Mesenteric fat pad (tissue), 1 donor: ENCODE data around the gene PARN. TPM values are rescaled to one million over a fixed set of nuclear protein-coding genes. Genes with fewer than 3 reads are reported as not detected.
A peak's percentile ranks its signal among the peaks of the same experiment; 100 is the strongest.
"Not testable (repeated sequence)": the region's sequence is repeated elsewhere in the genome, so short reads cannot be mapped to it uniquely, and the experiment has no call there.

Source experiments
- DNase-seq: peaks from one replicate; pipeline ENCODE4 v3.0.0-alpha.2; 2020; ENCODE audit warnings: low spot score
- long read RNA-seq: library from polyadenylated mRNA; unstranded; transcript quantifications from one replicate; pipeline ENCODE4 v2.0.0, GENCODE V29; 2020
- total RNA-seq: library from RNA; stranded (reverse); fragmentation: NEBNext Ultra II Directional; extraction: Animal tissue kit (Norgen Biotek cat#: 25700); gene quantifications from one replicate; pipeline ENCODE4 v1.2.1, GENCODE V29; 2021
- donor health status: DM: yes; HTN: yes; CAD: no.

Gene PARN
- 23.3 TPM for total RNA-seq
- long read RNA-seq, transcript PARN-203 (24 exons, 3,078 nt) = major isoform, 32 of 71 reads
- long read RNA-seq, partial matches to known transcripts = 24 of 71 reads
- long read RNA-seq, other reads (novel, unspliced or antisense) = 13 of 71 reads

GRCh38 chr16:14629919-14630619 is at the start of gene PARN:
Gene PARN (minus strand): TSS chr16:14630260. CDS start chr16:14630125, 135 bp downstream.
- DNase-seq = peak; percentile 98

DNA sequence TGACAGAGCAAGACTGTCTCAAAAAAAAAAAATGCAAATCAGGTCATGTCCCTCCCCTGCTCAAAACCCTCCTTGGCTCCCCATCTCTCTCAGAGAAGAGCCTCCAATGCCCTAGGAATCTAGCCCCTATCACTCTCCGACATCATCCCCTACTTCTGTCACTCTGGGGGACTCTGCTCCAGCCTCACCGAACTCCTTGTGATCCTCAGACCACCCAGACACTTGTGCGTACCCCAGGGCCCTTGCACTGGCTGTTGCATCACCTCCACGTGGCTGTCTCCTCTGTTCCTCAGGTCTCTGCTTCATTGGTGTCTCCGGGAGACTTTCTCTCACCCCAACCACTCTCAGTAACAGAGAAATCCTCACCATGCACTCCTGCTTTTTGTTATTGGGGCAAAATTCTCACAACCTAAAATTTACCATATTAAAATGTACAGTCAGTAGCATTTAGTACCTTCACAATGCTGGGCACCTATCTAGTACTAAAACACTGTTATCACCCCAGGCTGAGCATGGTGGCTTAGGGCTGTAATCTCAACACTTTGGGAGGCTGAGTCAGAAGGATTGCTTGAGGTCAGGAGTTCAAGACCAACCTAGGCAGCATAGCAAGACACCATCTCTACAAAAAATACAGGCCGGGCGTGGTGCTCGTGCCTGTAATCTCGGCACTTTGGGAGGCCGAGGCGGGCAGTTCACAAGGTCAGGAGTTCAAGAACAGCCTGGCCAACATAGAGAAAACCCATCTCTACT is 48.9 kb upstream of the PARN start:
- no peak for DNase-seq

GRCh38 chr16:14677627-14678026 is 47.6 kb upstream of the PARN start:
- DNase-seq = no peak

DNA sequence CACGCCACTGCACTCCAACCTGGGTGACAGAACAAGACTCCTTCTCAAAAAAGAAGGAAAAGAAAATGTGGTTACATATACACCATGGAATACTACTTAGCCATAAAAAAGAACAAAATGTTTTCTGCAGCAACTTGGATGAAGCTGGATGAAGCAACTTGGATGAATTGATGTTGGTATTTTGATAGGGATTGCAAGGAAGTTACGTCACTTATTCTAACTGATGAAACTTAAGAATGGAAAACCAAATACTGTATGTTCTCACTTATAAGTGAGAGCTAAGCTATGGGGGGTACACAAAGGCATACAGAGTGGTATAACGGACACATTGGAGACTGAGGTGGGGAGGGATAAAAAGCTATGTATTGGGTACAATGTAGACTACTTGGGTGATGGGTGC is 46.6 kb upstream of the PARN start:
- DNase-seq = no peak

GRCh38 chr16:14672403-14672971 is 42.4 kb upstream of the PARN start:
- DNase-seq = no peak

GRCh38 chr16:14669776-14670175 is 39.7 kb upstream of the PARN start:
- DNase-seq = peak; percentile 89

DNA sequence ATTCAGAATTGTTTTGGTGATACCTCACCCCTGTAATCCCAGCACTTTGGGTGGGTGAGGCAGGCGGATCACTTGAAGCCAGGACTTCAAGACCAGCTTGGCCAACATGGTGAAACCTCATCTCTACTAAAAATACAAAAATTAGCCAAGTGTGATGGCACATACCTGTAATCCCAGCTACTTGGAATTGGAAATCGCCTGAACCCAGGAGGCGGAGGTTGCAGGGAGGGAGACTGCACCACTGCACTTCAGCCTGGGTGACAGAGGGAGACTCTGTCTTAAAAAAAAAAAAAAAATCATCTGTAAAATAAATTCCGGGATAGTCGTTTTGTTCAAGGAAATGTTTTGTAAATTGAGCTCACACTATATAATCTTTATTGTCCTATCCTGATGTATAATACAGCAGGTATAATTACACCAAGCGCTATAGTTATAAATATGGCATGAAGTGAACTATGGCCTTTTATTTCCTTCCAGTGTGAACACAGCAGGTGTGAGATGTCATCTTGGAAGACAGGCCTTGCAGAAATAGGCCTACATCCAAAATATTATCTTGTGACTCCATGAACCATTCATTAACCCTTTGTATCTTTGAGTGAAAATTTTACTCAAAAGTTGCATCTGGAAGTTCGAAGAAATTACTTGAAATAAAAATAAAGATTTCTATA is 38.6 kb upstream of the PARN start:
- no peak for DNase-seq

- DNase-seq = no peak
These were observed 37.5 kb upstream of the PARN start for GRCh38 chr16:14667347-14668266.

- no peak for DNase-seq
These were observed 28.0 kb upstream of the PARN start for GRCh38 chr16:14658063-14658462.

GRCh38 chr16:14652726-14653125 is 22.7 kb upstream of the PARN start:
- no peak for DNase-seq

GRCh38 chr16:14650629-14651028 is 20.6 kb upstream of the PARN start:
- DNase-seq = no peak

DNA sequence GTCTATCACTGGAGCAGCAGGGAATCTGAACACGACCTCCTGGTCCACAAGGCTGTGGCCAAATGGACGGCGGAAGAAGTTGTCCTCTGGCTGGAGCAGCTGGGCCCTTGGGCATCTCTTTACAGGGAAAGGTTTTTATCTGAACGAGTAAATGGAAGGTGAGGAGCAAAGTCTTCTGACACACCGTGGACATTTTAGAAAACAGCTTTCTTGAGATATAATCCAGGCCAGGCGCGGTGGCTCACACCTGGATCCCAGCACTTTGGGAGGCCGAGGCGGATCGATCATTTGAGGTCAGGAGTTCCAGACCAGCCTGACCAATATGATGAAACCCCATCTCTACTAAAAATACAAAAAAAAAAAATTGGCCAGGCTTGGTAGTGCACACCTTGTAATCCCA is 19.8 kb upstream of the PARN start:
- peak; percentile 60 for DNase-seq

GRCh38 chr16:14641926-14642325 is 11.9 kb upstream of the PARN start:
- DNase-seq = peak; percentile 78

GRCh38 chr16:14641206-14641605 is 11.1 kb upstream of the PARN start:
- DNase-seq = peak; percentile 9

GRCh38 chr16:14640538-14640937 is 10.5 kb upstream of the PARN start:
- peak; percentile 62 for DNase-seq

DNA sequence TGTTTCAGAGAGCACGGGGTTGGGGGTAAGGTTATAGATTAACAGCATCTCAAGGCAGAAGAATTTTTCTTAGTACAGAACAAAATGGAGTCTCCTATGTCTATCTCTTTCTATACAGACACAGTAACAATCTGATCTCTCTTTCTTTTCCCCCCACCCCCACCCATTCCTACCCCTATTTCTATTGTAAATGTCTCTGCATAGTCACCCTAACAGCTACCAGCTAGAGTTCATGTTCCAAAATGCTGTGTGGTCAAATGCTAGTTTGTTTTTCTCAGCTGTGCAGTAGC is 6.8 kb upstream of the PARN start:
- DNase-seq = not testable (repeated sequence)

- peak; percentile 39 for DNase-seq
These were observed 6.3 kb upstream of the PARN start for GRCh38 chr16:14636179-14636950.

- DNase-seq = peak; percentile 43
These were observed 5.5 kb upstream of the PARN start for GRCh38 chr16:14635395-14636165.

GRCh38 chr16:14634389-14634725 is 4.3 kb upstream of the PARN start:
- DNase-seq = peak; percentile 24
